Endodermal cell (in vitro differentiated cells): ENCODE measurements around the gene MMP25. TPM values are rescaled to one million over a fixed set of nuclear protein-coding genes. Genes with fewer than 3 reads are reported as not detected.

ENCODE experiments used
- DNase-seq: peaks from one replicate; pipeline ENCODE4 v3.0.0-alpha.2; 2017
- H3K27ac ChIP-seq: 2 replicates; pipeline ENCODE4 v1.5.1; 2013; ENCODE audit warnings: mild to moderate bottlenecking, low read depth, low read length, moderate library complexity
- H3K27me3 ChIP-seq: 2 replicates; pipeline ENCODE4 v1.6.1; 2013; ENCODE audit warnings: mild to moderate bottlenecking, low read length, moderate library complexity; ENCODE audit not compliant: insufficient read depth, control insufficient read depth, poor library complexity, severe bottlenecking
- H3K36me3 ChIP-seq: 2 replicates; pipeline ENCODE4 v1.7.0; 2013; ENCODE audit warnings: mild to moderate bottlenecking, low read length, moderate library complexity; ENCODE audit not compliant: control insufficient read depth, insufficient read depth
- H3K4me1 ChIP-seq: one replicate; pipeline ENCODE4 v1.7.0; 2013; ENCODE audit warnings: low read length; ENCODE audit not compliant: control insufficient read depth, insufficient read depth
- H3K4me3 ChIP-seq: 2 replicates; pipeline ENCODE4 v1.5.1; 2013; ENCODE audit warnings: mild to moderate bottlenecking, low read length, moderate library complexity
- H3K9ac ChIP-seq: 2 replicates; pipeline ENCODE4 v1.6.1; 2013; ENCODE audit warnings: mild to moderate bottlenecking, low read length, moderate library complexity; ENCODE audit not compliant: poor library complexity, severe bottlenecking; ENCODE audit errors: extremely low read depth
- H3K9me3 ChIP-seq: 2 replicates; pipeline ENCODE4 v1.6.1; 2013; ENCODE audit warnings: mild to moderate bottlenecking, low read length, moderate library complexity; ENCODE audit not compliant: control insufficient read depth
- H3K27ac Mint-ChIP-seq: 2 replicates; pipeline ENCODE4 v1.8.0; 2020; ENCODE audit warnings: mixed read lengths
- H3K27me3 Mint-ChIP-seq: 2 replicates; pipeline ENCODE4 v1.8.0; 2021; ENCODE audit warnings: mild to moderate bottlenecking, mixed read lengths; ENCODE audit not compliant: insufficient read depth
- H3K36me3 Mint-ChIP-seq: 2 replicates; pipeline ENCODE4 v1.8.0; 2020; ENCODE audit warnings: low read depth, mixed read lengths
- H3K4me1 Mint-ChIP-seq: 2 replicates; pipeline ENCODE4 v1.8.0; 2020; ENCODE audit warnings: mixed read lengths
- H3K4me3 Mint-ChIP-seq: 2 replicates; pipeline ENCODE4 v1.8.0; 2020; ENCODE audit warnings: mild to moderate bottlenecking, moderate library complexity, mixed read lengths
- H3K9me3 Mint-ChIP-seq: 2 replicates; pipeline ENCODE4 v1.8.0; 2020; ENCODE audit warnings: mild to moderate bottlenecking, mixed read lengths
- WGBS, 2 experiments: methylation state at CpG; one replicate each; pipeline versions ENCODE4 v1.1.5 to v1.1.7; 2013; ENCODE audit warnings: missing lambda C conversion rate in 2 of 2, mixed read lengths in 1 of 2; ENCODE audit not compliant: insufficient coverage in 1 of 2, insufficient read length in 1 of 2; 5-methylcytosine and 5-hydroxymethylcytosine counted together
- total RNA-seq, 2 donors: library from RNA; stranded (reverse); fragmentation: NEBNext Ultra II Directional in 1 of 2; extraction: Animal tissue kit (Norgen Biotek cat#: 25700) in 1 of 2; gene quantifications; 2 replicates in 1 of 2; 3 replicates in 1 of 2; pipeline ENCODE4 v1.2.1, GENCODE V29; 2021
- TF ChIP-seq, protein P1 (sequence below): fragments of 200-600 bp; sonication (generic); conservative IDR thresholded peaks from 2 replicates; pipeline ENCODE4 v1.5.0; 2021; ENCODE audit warnings: antibody characterized with exemption, mild to moderate bottlenecking

Gene MMP25
- total RNA-seq, 2 donors from 2014 or later, result 4.5 to 6.1 TPM

DNA sequence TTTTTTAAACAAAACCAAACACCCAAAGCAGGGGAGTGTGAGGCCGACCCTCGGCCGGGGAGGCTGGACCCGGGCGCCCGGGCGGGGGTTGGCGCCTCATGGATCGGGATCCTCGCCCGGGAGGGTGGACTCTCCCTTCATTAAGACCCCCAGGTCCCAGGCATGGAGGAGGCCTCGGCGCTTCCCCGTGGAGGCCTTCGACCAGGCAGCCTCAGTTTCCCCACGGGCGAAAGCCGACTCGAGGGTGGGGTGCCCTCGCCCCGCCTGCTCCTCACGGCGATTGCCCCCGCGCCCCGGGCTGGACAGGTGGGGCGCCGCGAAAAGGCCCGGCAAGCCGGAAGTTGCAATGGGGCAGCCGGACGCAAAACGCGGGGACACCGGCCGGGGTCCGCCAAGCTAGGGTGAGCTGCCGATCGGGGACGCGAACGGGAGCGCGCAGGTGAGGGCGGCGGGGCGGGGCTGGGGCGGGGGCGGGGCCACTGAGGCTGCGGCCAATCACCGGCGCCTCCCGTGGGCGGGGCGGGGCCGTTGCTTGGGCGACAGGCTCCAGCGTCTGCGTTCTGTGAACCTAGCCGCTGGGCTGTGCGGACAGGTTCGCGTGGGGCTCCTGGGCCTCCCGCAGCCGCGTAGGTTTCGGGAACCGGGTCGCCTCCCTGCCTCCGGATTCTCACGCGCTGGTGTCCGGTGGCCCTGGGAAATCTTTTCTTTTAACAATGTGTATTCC is 60.0 kb downstream of the MMP25 start:
- peaks cover 4% of the 10 kb centered on the region for H3K27me3 Mint-ChIP-seq
- H3K4me1 ChIP-seq, result no peaks in the 10 kb centered on the region
- H3K9ac ChIP-seq, result peak overlapping the region; percentile 53
- no peak overlapping the region for H3K27ac ChIP-seq
- DNase-seq, result peak; percentile 98
- peak overlapping the region; percentile 93 for H3K27ac Mint-ChIP-seq
- no peaks in the 10 kb centered on the region for H3K27me3 ChIP-seq
- peak overlapping the region; percentile 82 for H3K4me3 ChIP-seq
- peak overlapping the region; percentile 61 for H3K4me3 Mint-ChIP-seq
- TF ChIP-seq, protein P1, sequence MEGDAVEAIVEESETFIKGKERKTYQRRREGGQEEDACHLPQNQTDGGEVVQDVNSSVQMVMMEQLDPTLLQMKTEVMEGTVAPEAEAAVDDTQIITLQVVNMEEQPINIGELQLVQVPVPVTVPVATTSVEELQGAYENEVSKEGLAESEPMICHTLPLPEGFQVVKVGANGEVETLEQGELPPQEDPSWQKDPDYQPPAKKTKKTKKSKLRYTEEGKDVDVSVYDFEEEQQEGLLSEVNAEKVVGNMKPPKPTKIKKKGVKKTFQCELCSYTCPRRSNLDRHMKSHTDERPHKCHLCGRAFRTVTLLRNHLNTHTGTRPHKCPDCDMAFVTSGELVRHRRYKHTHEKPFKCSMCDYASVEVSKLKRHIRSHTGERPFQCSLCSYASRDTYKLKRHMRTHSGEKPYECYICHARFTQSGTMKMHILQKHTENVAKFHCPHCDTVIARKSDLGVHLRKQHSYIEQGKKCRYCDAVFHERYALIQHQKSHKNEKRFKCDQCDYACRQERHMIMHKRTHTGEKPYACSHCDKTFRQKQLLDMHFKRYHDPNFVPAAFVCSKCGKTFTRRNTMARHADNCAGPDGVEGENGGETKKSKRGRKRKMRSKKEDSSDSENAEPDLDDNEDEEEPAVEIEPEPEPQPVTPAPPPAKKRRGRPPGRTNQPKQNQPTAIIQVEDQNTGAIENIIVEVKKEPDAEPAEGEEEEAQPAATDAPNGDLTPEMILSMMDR, result no peak
- H3K36me3 ChIP-seq, result no peaks in the 10 kb centered on the region
- WGBS, 2 experiments, result 0 to 1% methylated on average over 14 to 74 of the region's 74 CpGs
- no peaks in the 10 kb centered on the region for H3K9me3 ChIP-seq
- H3K9me3 Mint-ChIP-seq, result no peaks in the 10 kb centered on the region
- no peaks in the 10 kb centered on the region for H3K36me3 Mint-ChIP-seq
- peaks cover 11% of the 10 kb centered on the region for H3K4me1 Mint-ChIP-seq

Other genes with a start within 250 kb of the MMP25 start
- not detected for gene PRSS41, start 248.1 kb upstream of the MMP25 start, total RNA-seq
- not detected for gene PRSS21, start 229.3 kb upstream of the MMP25 start, total RNA-seq
- gene ZG16B, start 216.3 kb upstream of the MMP25 start, total RNA-seq, result not detected
- 1 to 10 TPM; 5.0 to 6.2 TPM for gene PRSS22, start 188.4 kb upstream of the MMP25 start, total RNA-seq
- gene FLYWCH2, start 163.3 kb upstream of the MMP25 start, total RNA-seq, result 10 to 100 TPM; 30.9 to 35.5 TPM
- 10 to 100 TPM; 20.5 to 33.6 TPM for gene FLYWCH1, start 134.6 kb upstream of the MMP25 start, total RNA-seq
- gene KREMEN2, start 82.3 kb upstream of the MMP25 start, total RNA-seq, result 1 to 10 TPM; 5.0 to 8.4 TPM
- gene PAQR4, start 77.2 kb upstream of the MMP25 start, total RNA-seq, result 10 to 100 TPM; 30.5 to 32.0 TPM
- gene PKMYT1, start 66.1 kb upstream of the MMP25 start, total RNA-seq, result 100 to 1,000 TPM in 1 of 2 donors, 10 to 100 TPM in 1; 88.5 to 101 TPM
- under 1 TPM in 1 of 2 donors, not detected in 1; 0.18 TPM for gene CLDN9, start 33.6 kb upstream of the MMP25 start, total RNA-seq
- gene CLDN6, start 28.4 kb upstream of the MMP25 start, total RNA-seq, result 100 to 1,000 TPM; 404 to 572 TPM
- gene TNFRSF12A, start 26.2 kb upstream of the MMP25 start, total RNA-seq, result 10 to 100 TPM; 37.8 to 43.5 TPM
- gene HCFC1R1, start 22.6 kb upstream of the MMP25 start, total RNA-seq, result 10 to 100 TPM; 49.8 to 59.1 TPM
- gene THOC6, start 22.5 kb upstream of the MMP25 start, total RNA-seq, result 10 to 100 TPM; 45.8 to 52.4 TPM
- 1 to 10 TPM; 4.7 to 8.2 TPM for gene BICDL2, start 9.6 kb upstream of the MMP25 start, total RNA-seq
- gene IL32, start 19.1 kb downstream of the MMP25 start, total RNA-seq, result 1 to 10 TPM; 2.0 to 4.0 TPM
- 10 to 100 TPM; 36.6 to 70.0 TPM for gene ZSCAN10, start 52.7 kb downstream of the MMP25 start, total RNA-seq
- gene ZNF205, start 66.0 kb downstream of the MMP25 start, total RNA-seq, result 10 to 100 TPM; 15.4 to 18.3 TPM
- gene ZNF213, start 88.5 kb downstream of the MMP25 start, total RNA-seq, result 1 to 10 TPM; 5.1 to 6.3 TPM
- gene OR1F1, start 141.6 kb downstream of the MMP25 start, total RNA-seq, result under 1 TPM in 1 of 2 donors, not detected in 1; 0.29 TPM
- 10 to 100 TPM; 11.2 TPM for gene ZNF200, start 188.6 kb downstream of the MMP25 start, total RNA-seq
- gene MEFV, start 210.1 kb downstream of the MMP25 start, total RNA-seq, result not detected
- 10 to 100 TPM; 25.3 to 31.6 TPM for gene ZNF263, start 236.9 kb downstream of the MMP25 start, total RNA-seq